GM12873 (cell line): ENCODE data around the gene PFN4.

Source experiments
- CTCF ChIP-seq: IDR thresholded peaks from 2 replicates; pipeline ENCODE4 v1.5.1; 2012; ENCODE audit warnings: low read depth, mild to moderate bottlenecking, moderate library complexity, low read length, control low read depth; ENCODE audit not compliant: insufficient read depth; ENCODE audit errors: missing control alignments

PFN4 gene

GRCh38 chr2:24075259-24075658, 47.9 kb downstream of the PFN4 start:
- TF ChIP-seq CTCF: no peak

GRCh38 chr2:24073816-24074215, 49.3 kb downstream of the PFN4 start:
- no peak for TF ChIP-seq CTCF

- TF ChIP-seq CTCF: no peak
Observed at GRCh38 chr2:24072259-24072658, 50.9 kb downstream of the PFN4 start.

GRCh38 chr2:24065341-24065740, 57.8 kb downstream of the PFN4 start:
- TF ChIP-seq CTCF: no peak
